ENCODE results near the gene SLC4A2. TPM values are rescaled to one million over a fixed set of nuclear protein-coding genes. Genes with fewer than 3 reads are reported as not detected.

Gene SLC4A2
- total RNA-seq, 1 experiment from 2014 or later = 164 TPM

DNA sequence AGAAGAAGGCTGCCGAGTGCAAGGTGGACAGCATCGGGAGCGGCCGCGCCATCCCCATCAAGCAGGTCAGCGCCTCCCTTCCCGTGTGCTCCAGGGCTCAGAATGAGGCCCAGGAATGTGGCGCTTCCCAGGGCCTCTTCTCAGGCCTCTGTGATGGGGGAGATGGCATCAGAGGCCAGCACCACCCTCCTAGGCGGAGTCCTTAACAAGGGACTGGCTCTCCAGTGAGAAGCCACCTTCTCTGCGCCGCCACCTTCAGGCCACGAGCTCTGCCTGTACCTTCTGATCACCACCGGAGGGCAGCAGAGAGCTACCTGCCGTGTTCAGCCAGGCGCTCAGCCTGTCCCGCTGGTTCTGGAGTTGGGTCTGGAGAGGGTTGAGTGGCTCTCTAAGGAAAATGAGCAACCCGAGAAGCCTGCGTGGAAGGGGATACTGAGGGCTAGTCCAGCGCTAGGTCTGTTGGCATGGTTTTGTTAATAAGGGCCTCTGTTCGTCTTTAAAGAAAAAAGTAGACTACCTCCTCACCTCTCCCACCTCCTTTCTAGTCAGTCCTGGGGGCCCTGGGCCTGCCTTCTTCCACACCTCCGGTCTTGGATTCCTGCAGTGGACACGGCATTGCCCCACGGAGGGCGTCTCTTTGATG, 64.6 kb downstream of the SLC4A2 start:
- H3K36me3 Mint-ChIP-seq = peaks cover 36% of the 10 kb centered on the region
- H3K27me3 Mint-ChIP-seq (ENCODE audit: low read depth) = peaks cover 5% of the 10 kb centered on the region; the same call in 1 of the 2 replicates
- H3K4me3 Mint-ChIP-seq = peak overlapping the region; percentile 30
- DNase-seq (ENCODE audit: low spot score) = peak; percentile 93
- peaks cover 31% of the 10 kb centered on the region for H3K4me1 Mint-ChIP-seq
- ChIA-PET POLR2A (interaction anchor here (1.0 kb wide), 1 partner anchor 47 kb away, joined by 3 read pairs; no protein-coding TSS in a partner anchor), CTCF (interaction anchor here (0.6 to 4.2 kb wide), 48 partner anchors 8 to 324 kb away, joined by 3 to 65 read pairs (median 4); partner anchors contain the start of genes ABCB8, ABCF2, AGAP3 and ASIC3)
- H3K9me3 Mint-ChIP-seq = no peaks in the 10 kb centered on the region
- peak; percentile 70 for ATAC-seq
- H3K27ac Mint-ChIP-seq = peak overlapping the region; percentile 95
- TF ChIP-seq SP1 (CRISPR knock-in tag; conservative IDR thresholded peaks at IDR 0.05) (peak; percentile 53; the same call in 1 of the 2 replicates), FOXP1 (CRISPR knock-in tag; IDR thresholded peaks at IDR 0.05; ENCODE audit: borderline replicate concordance) (0 out of 2 replicates have a peak, but pooled peaks have one; percentile 25), ZNF121 (CRISPR knock-in tag; IDR thresholded peaks at IDR 0.05) (peak; percentile 34), ZNF416 (CRISPR knock-in tag; IDR thresholded peaks at IDR 0.05) (no peak), ATF1 (CRISPR knock-in tag; IDR thresholded peaks at IDR 0.05) (no peak), HMGA2 (CRISPR knock-in tag; IDR thresholded peaks at IDR 0.05) (no peak)
- TF ChIP-seq, protein P1, sequence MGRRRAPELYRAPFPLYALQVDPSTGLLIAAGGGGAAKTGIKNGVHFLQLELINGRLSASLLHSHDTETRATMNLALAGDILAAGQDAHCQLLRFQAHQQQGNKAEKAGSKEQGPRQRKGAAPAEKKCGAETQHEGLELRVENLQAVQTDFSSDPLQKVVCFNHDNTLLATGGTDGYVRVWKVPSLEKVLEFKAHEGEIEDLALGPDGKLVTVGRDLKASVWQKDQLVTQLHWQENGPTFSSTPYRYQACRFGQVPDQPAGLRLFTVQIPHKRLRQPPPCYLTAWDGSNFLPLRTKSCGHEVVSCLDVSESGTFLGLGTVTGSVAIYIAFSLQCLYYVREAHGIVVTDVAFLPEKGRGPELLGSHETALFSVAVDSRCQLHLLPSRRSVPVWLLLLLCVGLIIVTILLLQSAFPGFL (CRISPR knock-in tag; IDR thresholded peaks at IDR 0.05; ENCODE audit: borderline replicate concordance) = no peak
- TF ChIP-seq, protein P2, sequence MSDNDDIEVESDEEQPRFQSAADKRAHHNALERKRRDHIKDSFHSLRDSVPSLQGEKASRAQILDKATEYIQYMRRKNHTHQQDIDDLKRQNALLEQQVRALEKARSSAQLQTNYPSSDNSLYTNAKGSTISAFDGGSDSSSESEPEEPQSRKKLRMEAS (CRISPR knock-in tag; IDR thresholded peaks at IDR 0.05) = peak; percentile 37; the same call in 1 of the 2 replicates
- TF ChIP-seq, protein P3, sequence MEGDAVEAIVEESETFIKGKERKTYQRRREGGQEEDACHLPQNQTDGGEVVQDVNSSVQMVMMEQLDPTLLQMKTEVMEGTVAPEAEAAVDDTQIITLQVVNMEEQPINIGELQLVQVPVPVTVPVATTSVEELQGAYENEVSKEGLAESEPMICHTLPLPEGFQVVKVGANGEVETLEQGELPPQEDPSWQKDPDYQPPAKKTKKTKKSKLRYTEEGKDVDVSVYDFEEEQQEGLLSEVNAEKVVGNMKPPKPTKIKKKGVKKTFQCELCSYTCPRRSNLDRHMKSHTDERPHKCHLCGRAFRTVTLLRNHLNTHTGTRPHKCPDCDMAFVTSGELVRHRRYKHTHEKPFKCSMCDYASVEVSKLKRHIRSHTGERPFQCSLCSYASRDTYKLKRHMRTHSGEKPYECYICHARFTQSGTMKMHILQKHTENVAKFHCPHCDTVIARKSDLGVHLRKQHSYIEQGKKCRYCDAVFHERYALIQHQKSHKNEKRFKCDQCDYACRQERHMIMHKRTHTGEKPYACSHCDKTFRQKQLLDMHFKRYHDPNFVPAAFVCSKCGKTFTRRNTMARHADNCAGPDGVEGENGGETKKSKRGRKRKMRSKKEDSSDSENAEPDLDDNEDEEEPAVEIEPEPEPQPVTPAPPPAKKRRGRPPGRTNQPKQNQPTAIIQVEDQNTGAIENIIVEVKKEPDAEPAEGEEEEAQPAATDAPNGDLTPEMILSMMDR (IDR thresholded peaks at IDR 0.05) = peak; percentile 95
- TF ChIP-seq, protein P4, sequence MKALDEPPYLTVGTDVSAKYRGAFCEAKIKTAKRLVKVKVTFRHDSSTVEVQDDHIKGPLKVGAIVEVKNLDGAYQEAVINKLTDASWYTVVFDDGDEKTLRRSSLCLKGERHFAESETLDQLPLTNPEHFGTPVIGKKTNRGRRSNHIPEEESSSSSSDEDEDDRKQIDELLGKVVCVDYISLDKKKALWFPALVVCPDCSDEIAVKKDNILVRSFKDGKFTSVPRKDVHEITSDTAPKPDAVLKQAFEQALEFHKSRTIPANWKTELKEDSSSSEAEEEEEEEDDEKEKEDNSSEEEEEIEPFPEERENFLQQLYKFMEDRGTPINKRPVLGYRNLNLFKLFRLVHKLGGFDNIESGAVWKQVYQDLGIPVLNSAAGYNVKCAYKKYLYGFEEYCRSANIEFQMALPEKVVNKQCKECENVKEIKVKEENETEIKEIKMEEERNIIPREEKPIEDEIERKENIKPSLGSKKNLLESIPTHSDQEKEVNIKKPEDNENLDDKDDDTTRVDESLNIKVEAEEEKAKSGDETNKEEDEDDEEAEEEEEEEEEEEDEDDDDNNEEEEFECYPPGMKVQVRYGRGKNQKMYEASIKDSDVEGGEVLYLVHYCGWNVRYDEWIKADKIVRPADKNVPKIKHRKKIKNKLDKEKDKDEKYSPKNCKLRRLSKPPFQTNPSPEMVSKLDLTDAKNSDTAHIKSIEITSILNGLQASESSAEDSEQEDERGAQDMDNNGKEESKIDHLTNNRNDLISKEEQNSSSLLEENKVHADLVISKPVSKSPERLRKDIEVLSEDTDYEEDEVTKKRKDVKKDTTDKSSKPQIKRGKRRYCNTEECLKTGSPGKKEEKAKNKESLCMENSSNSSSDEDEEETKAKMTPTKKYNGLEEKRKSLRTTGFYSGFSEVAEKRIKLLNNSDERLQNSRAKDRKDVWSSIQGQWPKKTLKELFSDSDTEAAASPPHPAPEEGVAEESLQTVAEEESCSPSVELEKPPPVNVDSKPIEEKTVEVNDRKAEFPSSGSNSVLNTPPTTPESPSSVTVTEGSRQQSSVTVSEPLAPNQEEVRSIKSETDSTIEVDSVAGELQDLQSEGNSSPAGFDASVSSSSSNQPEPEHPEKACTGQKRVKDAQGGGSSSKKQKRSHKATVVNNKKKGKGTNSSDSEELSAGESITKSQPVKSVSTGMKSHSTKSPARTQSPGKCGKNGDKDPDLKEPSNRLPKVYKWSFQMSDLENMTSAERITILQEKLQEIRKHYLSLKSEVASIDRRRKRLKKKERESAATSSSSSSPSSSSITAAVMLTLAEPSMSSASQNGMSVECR (CRISPR knock-in tag; IDR thresholded peaks at IDR 0.05; ENCODE audit: borderline replicate concordance) = 0 out of 2 replicates have a peak, but pooled peaks have one; percentile 29

DNA sequence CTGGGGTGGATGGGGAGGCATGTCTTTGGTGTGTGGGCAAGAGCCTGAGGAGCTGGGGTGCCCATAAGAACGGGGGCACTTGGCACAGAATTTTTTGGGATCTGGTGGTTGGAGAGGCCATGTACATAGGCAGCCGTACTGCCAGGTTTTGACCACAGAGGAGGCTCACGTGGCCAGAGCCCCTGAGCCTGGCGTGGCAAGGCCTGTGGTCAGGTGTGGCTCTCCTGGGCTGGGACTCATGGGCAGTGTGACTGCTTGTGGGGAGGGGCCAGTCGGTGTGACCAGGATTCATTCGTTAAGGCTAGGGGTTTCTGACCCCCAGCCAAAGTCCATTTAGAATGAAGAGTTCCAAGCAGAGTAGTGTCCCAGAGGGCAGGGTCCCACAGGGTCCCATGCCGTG, 65.1 kb downstream of the SLC4A2 start:
- no peak for ATAC-seq
- Mint-ChIP-seq H3K4me3 (peak overlapping the region; percentile 83), H3K36me3 (peaks cover 30% of the 10 kb centered on the region), H3K27ac (no peak overlapping the region), H3K9me3 (no peaks in the 10 kb centered on the region), H3K27me3 (ENCODE audit: low read depth) (peaks cover 5% of the 10 kb centered on the region; the same call in 1 of the 2 replicates), H3K4me1 (peaks cover 31% of the 10 kb centered on the region)
- TF ChIP-seq, protein P5, sequence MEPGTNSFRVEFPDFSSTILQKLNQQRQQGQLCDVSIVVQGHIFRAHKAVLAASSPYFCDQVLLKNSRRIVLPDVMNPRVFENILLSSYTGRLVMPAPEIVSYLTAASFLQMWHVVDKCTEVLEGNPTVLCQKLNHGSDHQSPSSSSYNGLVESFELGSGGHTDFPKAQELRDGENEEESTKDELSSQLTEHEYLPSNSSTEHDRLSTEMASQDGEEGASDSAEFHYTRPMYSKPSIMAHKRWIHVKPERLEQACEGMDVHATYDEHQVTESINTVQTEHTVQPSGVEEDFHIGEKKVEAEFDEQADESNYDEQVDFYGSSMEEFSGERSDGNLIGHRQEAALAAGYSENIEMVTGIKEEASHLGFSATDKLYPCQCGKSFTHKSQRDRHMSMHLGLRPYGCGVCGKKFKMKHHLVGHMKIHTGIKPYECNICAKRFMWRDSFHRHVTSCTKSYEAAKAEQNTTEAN (CRISPR knock-in tag; IDR thresholded peaks at IDR 0.05) = no peak
- TF ChIP-seq, protein P6, sequence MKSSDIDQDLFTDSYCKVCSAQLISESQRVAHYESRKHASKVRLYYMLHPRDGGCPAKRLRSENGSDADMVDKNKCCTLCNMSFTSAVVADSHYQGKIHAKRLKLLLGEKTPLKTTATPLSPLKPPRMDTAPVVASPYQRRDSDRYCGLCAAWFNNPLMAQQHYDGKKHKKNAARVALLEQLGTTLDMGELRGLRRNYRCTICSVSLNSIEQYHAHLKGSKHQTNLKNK (CRISPR knock-in tag; IDR thresholded peaks at IDR 0.05) = no peak
- TF ChIP-seq TCF7 (CRISPR knock-in tag; IDR thresholded peaks at IDR 0.05; ENCODE audit: low read depth) (no peak), EMX1 (CRISPR knock-in tag; IDR thresholded peaks at IDR 0.05) (no peak), JAZF1 (CRISPR knock-in tag; IDR thresholded peaks at IDR 0.05) (no peak)
- TF ChIP-seq, protein P7, sequence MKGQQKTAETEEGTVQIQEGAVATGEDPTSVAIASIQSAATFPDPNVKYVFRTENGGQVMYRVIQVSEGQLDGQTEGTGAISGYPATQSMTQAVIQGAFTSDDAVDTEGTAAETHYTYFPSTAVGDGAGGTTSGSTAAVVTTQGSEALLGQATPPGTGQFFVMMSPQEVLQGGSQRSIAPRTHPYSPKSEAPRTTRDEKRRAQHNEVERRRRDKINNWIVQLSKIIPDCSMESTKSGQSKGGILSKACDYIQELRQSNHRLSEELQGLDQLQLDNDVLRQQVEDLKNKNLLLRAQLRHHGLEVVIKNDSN (CRISPR knock-in tag; IDR thresholded peaks at IDR 0.05) = no peak
- TF ChIP-seq, protein P8, sequence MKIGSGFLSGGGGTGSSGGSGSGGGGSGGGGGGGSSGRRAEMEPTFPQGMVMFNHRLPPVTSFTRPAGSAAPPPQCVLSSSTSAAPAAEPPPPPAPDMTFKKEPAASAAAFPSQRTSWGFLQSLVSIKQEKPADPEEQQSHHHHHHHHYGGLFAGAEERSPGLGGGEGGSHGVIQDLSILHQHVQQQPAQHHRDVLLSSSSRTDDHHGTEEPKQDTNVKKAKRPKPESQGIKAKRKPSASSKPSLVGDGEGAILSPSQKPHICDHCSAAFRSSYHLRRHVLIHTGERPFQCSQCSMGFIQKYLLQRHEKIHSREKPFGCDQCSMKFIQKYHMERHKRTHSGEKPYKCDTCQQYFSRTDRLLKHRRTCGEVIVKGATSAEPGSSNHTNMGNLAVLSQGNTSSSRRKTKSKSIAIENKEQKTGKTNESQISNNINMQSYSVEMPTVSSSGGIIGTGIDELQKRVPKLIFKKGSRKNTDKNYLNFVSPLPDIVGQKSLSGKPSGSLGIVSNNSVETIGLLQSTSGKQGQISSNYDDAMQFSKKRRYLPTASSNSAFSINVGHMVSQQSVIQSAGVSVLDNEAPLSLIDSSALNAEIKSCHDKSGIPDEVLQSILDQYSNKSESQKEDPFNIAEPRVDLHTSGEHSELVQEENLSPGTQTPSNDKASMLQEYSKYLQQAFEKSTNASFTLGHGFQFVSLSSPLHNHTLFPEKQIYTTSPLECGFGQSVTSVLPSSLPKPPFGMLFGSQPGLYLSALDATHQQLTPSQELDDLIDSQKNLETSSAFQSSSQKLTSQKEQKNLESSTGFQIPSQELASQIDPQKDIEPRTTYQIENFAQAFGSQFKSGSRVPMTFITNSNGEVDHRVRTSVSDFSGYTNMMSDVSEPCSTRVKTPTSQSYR (CRISPR knock-in tag; IDR thresholded peaks at IDR 0.05) = no peak
- no peak for DNase-seq (ENCODE audit: low spot score)
- CTCF ChIA-PET = interaction anchor here (0.6 to 4.2 kb wide), 40 partner anchors 8 to 161 kb away, joined by 3 to 65 read pairs (median 5); partner anchors contain the start of genes ABCB8, ABCF2, ASIC3 and CHPF2
- POLR2A ChIA-PET = interaction anchor here (1.0 kb wide), 1 partner anchor 48 kb away, joined by 3 read pairs; no protein-coding TSS in a partner anchor
